AG09309 (cell line): Measurements from ENCODE around the gene TNKS2.
A peak's percentile ranks its signal among the peaks of the same experiment; 100 is the strongest.

ENCODE experiments used
- DNase-seq: peaks from one replicate; pipeline ENCODE4 v3.0.0-alpha.2; 2010; ENCODE audit warnings: low read depth
- H3K4me3 ChIP-seq: 2 replicates; pipeline ENCODE4 v1.5.1; 2011; ENCODE audit warnings: mild to moderate bottlenecking, low read depth, low read length, moderate library complexity; ENCODE audit not compliant: control insufficient read depth
- CTCF ChIP-seq: IDR thresholded peaks from 2 replicates; pipeline ENCODE4 v1.5.1; 2011; ENCODE audit warnings: mild to moderate bottlenecking, low read depth, low read length, inconsistent platforms; ENCODE audit not compliant: insufficient read depth, control insufficient read depth; ENCODE audit errors: missing control alignments

TNKS2 gene

GRCh38 chr10:91907033-91907594, 108.9 kb downstream of the TNKS2 start:
- no peak for DNase-seq
- H3K4me3 ChIP-seq = no peak overlapping the region
- no peak for TF ChIP-seq CTCF

DNA sequence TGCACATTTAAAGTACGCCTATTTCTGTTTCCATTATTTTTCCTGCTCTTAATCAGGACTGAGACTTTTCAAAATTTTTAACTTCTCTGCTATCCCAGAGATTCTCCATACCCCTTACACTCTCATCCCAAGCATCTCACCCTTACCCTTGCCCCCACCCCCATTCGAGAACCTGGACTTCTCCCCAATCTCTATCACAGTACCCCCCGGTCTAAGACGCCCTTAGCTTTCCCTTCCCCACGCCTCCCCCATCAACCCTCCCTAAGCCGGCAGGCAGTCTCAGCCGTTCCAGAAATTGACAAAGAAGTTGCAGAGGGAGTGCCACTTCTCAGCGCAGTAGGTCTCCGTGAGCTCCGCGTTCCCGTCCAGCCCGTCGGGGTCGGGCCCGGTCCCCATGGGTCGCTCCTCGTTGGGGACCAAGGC, 109.7 kb downstream of the TNKS2 start:
- no peak for TF ChIP-seq CTCF
- no peak for DNase-seq
- peak overlapping the region; percentile 78 for H3K4me3 ChIP-seq

GRCh38 chr10:91908337-91909116, 110.3 kb downstream of the TNKS2 start:
- H3K4me3 ChIP-seq = peak overlapping the region; percentile 78
- peak; percentile 40 for TF ChIP-seq CTCF
- no peak for DNase-seq

DNA sequence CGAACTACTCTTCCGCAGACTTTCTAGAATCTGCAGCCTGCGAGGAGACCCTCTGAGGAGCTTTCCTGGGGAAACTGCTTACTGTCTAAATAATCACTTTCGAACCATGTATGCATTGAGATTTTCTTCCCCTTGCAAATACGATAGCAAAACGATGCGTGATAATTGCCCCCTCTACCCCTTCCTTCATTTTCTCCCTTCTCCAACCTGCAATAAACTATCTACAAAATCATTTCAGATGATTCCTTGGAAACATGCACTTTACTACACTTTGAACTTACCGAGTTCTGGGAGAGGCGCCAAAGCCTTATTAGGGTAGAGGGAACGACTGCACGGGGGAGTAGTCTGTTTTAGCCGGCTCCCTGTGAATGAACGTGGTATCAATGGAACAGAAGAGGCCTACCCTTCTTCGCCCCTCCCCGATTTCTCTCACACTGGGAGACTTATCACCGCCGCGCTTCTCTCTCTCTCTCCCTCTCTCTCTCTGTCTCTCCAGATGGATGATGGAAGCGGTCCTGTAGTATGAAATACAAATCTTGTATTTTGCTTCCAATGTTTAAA, 111.0 kb downstream of the TNKS2 start, which contains the start of gene FGFBP3:
Gene FGFBP3, minus strand, starts transcription at position 370 of the 561 bp plus-strand sequence. CDS start 517 bp downstream, outside the sequence.
- no peak for DNase-seq
- no peak for TF ChIP-seq CTCF
- H3K4me3 ChIP-seq = peak within 1 kb of the TSS; percentile 78

DNA sequence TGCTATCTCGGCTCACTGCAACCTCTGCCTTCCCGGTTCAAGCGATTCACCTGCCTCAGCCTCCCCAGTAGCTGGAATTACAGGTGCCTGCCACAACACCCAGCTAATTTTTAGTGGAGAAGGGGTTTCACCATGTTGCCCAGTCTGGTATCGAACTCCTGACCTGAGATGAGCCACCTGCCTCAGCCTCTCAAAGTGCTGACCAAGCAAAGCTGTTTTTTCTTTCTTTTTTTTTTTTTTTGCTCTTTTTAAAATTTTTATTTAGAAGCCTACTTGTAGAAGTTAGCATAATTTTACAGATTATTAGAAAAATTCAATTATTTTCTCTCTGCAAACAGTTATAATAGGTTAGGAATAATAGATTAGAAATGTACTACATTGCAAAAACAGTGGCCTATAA, 112.2 kb downstream of the TNKS2 start:
- H3K4me3 ChIP-seq = no peak overlapping the region
- DNase-seq = no peak
- TF ChIP-seq CTCF = no peak
